PFSK-1 (cell line): ENCODE measurements around the gene CDK19.

ENCODE experiments used
- FOXP2 ChIP-seq: optimal IDR thresholded peaks from 2 replicates; pipeline ENCODE3; 2011; ENCODE audit warnings: borderline replicate concordance, control low read depth, inconsistent platforms; ENCODE audit not compliant: insufficient read depth; ENCODE audit errors: extremely low read length, extremely low read depth
- POLR2AphosphoS5 ChIP-seq: IDR thresholded peaks from 2 replicates; pipeline ENCODE4 v1.6.1; 2012; ENCODE audit warnings: low read depth, mild to moderate bottlenecking, control low read depth, low read length, moderate library complexity
- REST ChIP-seq, 2 experiments: IDR thresholded peaks; 2 replicates each; pipeline versions ENCODE4 v1.6.1 to v1.8.0; 2011 to 2012; ENCODE audit warnings: low read depth in 2 of 2, low read length in 2 of 2, control low read depth in 1 of 2, inconsistent platforms in 1 of 2, mild to moderate bottlenecking in 1 of 2, moderate library complexity in 1 of 2; ENCODE audit not compliant: insufficient read depth in 1 of 2
- SIN3A ChIP-seq: IDR thresholded peaks from 2 replicates; pipeline ENCODE4 v1.6.1; 2012; ENCODE audit warnings: mild to moderate bottlenecking, low read length, moderate library complexity, borderline replicate concordance; ENCODE audit not compliant: insufficient read depth
- TAF1 ChIP-seq: IDR thresholded peaks from 2 replicates; pipeline ENCODE4 v1.6.1; 2012; ENCODE audit warnings: low read length, control low read depth, borderline replicate concordance; ENCODE audit not compliant: insufficient read depth

The CDK19 gene

DNA sequence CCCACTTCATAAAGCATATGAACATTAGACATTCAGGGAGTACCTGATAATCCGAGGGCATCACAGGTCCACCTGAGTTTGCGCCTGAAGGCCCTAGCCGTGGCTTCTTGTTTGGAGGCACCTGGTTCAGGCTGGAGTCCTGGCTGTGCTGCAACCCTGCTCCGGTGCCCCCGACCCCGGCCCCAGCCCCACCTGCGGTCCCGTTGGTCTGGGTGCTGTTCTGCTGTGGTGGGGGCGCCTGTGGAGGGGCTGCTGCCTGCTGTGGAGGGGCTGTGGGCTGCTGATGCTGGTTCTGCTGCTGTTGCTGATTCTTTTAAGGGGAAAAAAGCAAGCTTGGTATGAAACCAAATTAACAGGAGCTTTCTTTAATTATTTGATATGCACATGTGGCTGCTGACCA lies 194.2 kb downstream of the CDK19 start:
- TF ChIP-seq SIN3A, result no peak
- TF ChIP-seq FOXP2, result no peak
- no peak for TF ChIP-seq POLR2AphosphoS5
- no peak for TF ChIP-seq REST (IDR thresholded peaks at IDR 0.05; ENCODE audit: insufficient read depth in 1 of 2, low read depth in 2 of 2, low read length in 2 of 2)
- no peak for TF ChIP-seq TAF1

GRCh38 chr6:110620065-110620464 lies 195.2 kb downstream of the CDK19 start:
- TF ChIP-seq SIN3A (no peak), TAF1 (no peak), POLR2AphosphoS5 (no peak)

GRCh38 chr6:110619275-110619908 lies 195.9 kb downstream of the CDK19 start:
- TF ChIP-seq SIN3A (no peak), TAF1 (no peak), REST (IDR thresholded peaks at IDR 0.05; ENCODE audit: insufficient read depth in 1 of 2, low read depth in 2 of 2, low read length in 2 of 2) (no peak), FOXP2 (no peak), POLR2AphosphoS5 (no peak)

GRCh38 chr6:110618591-110619267 lies 196.5 kb downstream of the CDK19 start:
- TF ChIP-seq POLR2AphosphoS5 (no peak), FOXP2 (no peak), REST (IDR thresholded peaks at IDR 0.05; ENCODE audit: insufficient read depth in 1 of 2, low read depth in 2 of 2, low read length in 2 of 2) (no peak), TAF1 (no peak), SIN3A (no peak)

DNA sequence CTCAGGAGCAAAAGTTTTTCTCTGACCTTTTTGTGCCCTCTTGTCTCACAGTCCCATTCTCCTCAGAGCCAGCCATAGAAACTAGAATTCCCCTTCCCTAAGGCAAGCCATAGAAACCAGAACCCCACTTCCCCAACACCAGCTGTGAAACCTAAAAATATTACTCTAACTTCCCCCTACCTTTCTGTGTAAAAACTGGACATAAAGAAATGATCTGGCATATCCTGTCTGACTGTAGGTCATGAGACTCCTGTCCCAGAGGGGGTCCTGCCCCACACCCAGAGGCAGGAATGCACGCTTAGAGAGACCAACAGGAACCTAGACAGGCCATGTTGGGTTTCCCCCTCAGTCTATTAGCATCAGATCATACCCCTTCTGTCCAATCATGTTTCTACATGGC lies 198.2 kb downstream of the CDK19 start:
- no peak for TF ChIP-seq FOXP2
- TF ChIP-seq TAF1, result no peak
- TF ChIP-seq REST (IDR thresholded peaks at IDR 0.05; ENCODE audit: insufficient read depth in 1 of 2, low read depth in 2 of 2, low read length in 2 of 2), result no peak
- no peak for TF ChIP-seq SIN3A
- no peak for TF ChIP-seq POLR2AphosphoS5
